WERI-Rb-1 (cell line): Measurements from ENCODE around the gene EHBP1L1.
A peak's percentile ranks its signal among the peaks of the same experiment; 100 is the strongest.

Experiments
- DNase-seq: peaks from one replicate; pipeline ENCODE4 v3.0.0-alpha.2; 2020
- H3K27ac ChIP-seq: fragments of 250-450 bp; sonication (Bioruptor Pico); 2 replicates; pipeline ENCODE4 v1.5.1; 2020; ENCODE audit warnings: mild to moderate bottlenecking, moderate library complexity
- H3K27me3 ChIP-seq: fragments of 250-450 bp; sonication (Bioruptor Pico); 2 replicates; pipeline ENCODE4 v1.5.1; 2021; ENCODE audit warnings: mild to moderate bottlenecking, low read depth, moderate library complexity; ENCODE audit not compliant: insufficient read depth, severe bottlenecking
- H3K36me3 ChIP-seq: fragments of 250-450 bp; sonication (Bioruptor Pico); 2 replicates; pipeline ENCODE4 v1.5.1; 2020; ENCODE audit warnings: mild to moderate bottlenecking, moderate library complexity
- H3K4me3 ChIP-seq: 2 replicates; pipeline ENCODE4 v1.5.1; 2011; ENCODE audit warnings: low read depth, mild to moderate bottlenecking, control low read depth, low read length
- H3K9me3 ChIP-seq: fragments of 250-450 bp; sonication (Bioruptor Pico); 2 replicates; pipeline ENCODE4 v1.5.1; 2021; ENCODE audit warnings: mild to moderate bottlenecking, moderate library complexity; ENCODE audit not compliant: severe bottlenecking
- TF ChIP-seq, protein P1 (sequence below): IDR thresholded peaks from 2 replicates; pipeline ENCODE4 v1.5.1; 2011; ENCODE audit warnings: low read depth, mild to moderate bottlenecking, control low read depth, inconsistent platforms, low read length

Gene EHBP1L1

DNA sequence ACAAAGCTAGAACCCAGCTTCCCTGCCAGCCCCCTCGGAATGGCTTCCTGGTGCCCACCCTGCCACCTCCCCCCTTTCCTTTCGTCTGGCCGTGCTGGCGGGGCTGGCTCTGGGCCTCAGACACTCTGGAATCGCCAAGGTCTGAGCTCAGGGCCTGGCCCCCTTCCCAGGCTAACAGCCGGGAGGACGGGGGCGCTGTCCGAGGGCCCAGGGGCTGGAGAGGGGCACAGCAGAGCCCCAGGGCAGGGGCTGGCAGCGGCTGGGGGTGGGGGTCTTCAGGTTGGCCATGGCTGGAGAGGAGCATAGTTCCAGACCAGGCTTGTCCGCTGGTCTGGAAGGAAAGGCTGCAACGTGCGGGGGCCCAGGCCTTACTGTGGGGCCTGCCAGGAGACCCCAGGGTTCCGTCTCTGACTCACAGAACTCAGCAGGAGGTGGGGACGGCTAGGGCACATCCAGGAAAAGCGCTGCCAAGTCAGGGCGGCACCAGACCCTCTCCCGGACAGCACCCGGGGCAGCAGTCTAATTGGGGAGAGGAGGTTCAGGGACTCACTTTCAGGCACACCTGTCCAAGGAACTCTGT, 16.8 kb upstream of the EHBP1L1 start:
- no peaks in the 10 kb centered on the region for H3K27me3 ChIP-seq
- no peak for DNase-seq
- H3K36me3 ChIP-seq = no peaks in the 10 kb centered on the region
- H3K9me3 ChIP-seq = no peaks in the 10 kb centered on the region
- peak overlapping the region; percentile 59; the same call in 1 of the 2 replicates for H3K27ac ChIP-seq
- H3K4me3 ChIP-seq = peak overlapping the region; percentile 57
- TF ChIP-seq, protein P1, sequence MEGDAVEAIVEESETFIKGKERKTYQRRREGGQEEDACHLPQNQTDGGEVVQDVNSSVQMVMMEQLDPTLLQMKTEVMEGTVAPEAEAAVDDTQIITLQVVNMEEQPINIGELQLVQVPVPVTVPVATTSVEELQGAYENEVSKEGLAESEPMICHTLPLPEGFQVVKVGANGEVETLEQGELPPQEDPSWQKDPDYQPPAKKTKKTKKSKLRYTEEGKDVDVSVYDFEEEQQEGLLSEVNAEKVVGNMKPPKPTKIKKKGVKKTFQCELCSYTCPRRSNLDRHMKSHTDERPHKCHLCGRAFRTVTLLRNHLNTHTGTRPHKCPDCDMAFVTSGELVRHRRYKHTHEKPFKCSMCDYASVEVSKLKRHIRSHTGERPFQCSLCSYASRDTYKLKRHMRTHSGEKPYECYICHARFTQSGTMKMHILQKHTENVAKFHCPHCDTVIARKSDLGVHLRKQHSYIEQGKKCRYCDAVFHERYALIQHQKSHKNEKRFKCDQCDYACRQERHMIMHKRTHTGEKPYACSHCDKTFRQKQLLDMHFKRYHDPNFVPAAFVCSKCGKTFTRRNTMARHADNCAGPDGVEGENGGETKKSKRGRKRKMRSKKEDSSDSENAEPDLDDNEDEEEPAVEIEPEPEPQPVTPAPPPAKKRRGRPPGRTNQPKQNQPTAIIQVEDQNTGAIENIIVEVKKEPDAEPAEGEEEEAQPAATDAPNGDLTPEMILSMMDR = no peak

- TF ChIP-seq, protein P1 = no peak
- H3K27ac ChIP-seq = no peak overlapping the region
- H3K4me3 ChIP-seq = no peak overlapping the region
- no peaks in the 10 kb centered on the region for H3K36me3 ChIP-seq
- no peaks in the 10 kb centered on the region for H3K9me3 ChIP-seq
- no peak for DNase-seq
- H3K27me3 ChIP-seq = no peaks in the 10 kb centered on the region
Observed at GRCh38 chr11:65559535-65559934, 16.3 kb upstream of the EHBP1L1 start.

DNA sequence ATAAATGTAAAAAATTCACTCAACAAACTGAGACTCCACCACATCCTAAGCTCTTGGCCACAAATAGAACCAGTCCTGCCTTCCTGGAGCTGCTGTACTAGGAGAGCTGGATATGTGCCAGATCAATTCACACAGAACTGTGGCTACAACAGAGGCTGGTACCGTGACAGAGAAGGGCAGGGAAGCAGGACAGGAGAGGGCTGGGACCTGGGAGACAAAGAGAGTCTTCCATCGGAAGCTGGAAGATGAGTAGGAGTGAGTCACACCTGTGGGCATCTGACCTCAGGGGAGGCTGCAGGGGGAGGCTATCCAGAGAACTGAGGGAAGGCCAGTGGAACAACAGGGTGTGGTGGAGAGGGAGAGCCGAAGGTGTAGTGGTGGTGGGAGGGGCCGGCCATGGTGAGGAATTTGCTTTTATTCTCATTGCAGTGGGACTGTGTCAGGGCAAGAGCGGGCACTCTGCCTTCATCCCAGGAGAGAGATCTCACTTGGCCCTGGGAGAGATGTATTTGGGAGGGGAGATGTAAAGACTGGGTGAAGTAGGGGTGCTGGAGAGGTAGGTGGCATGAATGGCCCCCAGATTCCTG, 15.8 kb upstream of the EHBP1L1 start:
- no peaks in the 10 kb centered on the region for H3K36me3 ChIP-seq
- TF ChIP-seq, protein P1 = no peak
- no peaks in the 10 kb centered on the region for H3K9me3 ChIP-seq
- no peak overlapping the region for H3K27ac ChIP-seq
- no peaks in the 10 kb centered on the region for H3K27me3 ChIP-seq
- no peak for DNase-seq
- H3K4me3 ChIP-seq = no peak overlapping the region

DNA sequence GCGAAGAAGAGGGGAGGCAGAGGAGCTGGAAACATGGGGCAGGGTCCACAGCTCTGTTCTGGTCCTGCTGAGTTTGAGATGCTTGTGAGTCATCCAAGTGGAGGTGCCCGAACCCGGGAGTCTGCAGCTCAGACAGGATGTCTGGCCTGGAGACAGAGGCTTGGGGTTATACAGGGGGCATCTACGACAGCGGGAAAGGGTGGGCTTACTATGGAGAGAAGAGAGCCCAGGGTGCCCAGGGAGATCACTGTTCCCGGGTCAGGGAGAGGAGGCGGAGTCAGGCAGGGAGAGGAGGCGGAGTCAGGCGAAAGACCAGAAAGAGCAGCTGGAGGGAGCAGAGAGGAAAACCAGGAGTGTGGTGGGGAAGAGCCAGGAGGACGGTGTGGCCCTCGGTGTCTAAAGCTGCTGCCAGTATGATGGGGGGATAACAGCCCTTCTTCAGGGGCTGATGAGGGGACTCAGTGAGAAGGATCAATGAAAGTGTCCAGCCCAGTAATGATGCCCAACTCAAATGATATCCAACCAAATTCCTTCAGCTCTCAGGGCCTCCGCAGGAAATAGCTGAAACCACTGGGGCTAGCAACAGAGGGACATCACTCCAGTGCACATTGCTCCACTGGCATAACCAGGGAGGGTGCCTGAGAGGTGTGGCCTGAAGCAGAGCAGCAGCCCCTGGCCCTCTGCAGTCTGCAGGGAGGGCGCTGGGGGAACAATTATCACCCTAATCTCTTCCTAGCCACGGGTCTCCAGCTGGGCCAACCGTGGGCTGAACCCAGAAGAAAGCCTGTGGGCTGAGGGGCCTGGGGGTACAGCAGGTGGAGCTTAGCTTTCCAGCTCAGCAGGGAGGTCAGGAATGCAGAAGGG, 15.1 kb upstream of the EHBP1L1 start:
- H3K27ac ChIP-seq = peak overlapping the region; percentile 20; the same call in 1 of the 2 replicates
- no peak overlapping the region for H3K4me3 ChIP-seq
- TF ChIP-seq, protein P1 = no peak
- peak; percentile 74 for DNase-seq
- no peaks in the 10 kb centered on the region for H3K9me3 ChIP-seq
- H3K27me3 ChIP-seq = no peaks in the 10 kb centered on the region
- H3K36me3 ChIP-seq = no peaks in the 10 kb centered on the region

- no peak for DNase-seq
- no peaks in the 10 kb centered on the region for H3K27me3 ChIP-seq
- TF ChIP-seq, protein P1 = no peak
- H3K36me3 ChIP-seq = no peaks in the 10 kb centered on the region
- H3K9me3 ChIP-seq = no peaks in the 10 kb centered on the region
- H3K27ac ChIP-seq = no peak overlapping the region
- H3K4me3 ChIP-seq = no peak overlapping the region
Observed at GRCh38 chr11:65562020-65562419, 13.8 kb upstream of the EHBP1L1 start.
